Activated CD4-positive, alpha-beta memory T cell treated with anti-CD3 and anti-CD28 coated beads, Interleukin-2, amount 10 ng/mL, durations not matched to agents 7 days and 5 days (primary cell): ENCODE data around the gene CDIP1. TPM values are rescaled to one million over a fixed set of nuclear protein-coding genes. Genes with fewer than 3 reads are reported as not detected.

Experiments used
- CTCF ChIA-PET: fragments of 350-600 bp; sonication (Branson Sonifier 250); formaldehyde crosslinking; loops from one replicate; lab custom pipeline; 2021; ENCODE audit warnings: antibody characterized with exemption, inconsistent platforms; lab: Charles Lee
- POLR2A ChIA-PET: fragments of 350-600 bp; sonication (Branson Sonifier 250); formaldehyde crosslinking; loops from one replicate; lab custom pipeline; 2021; ENCODE audit warnings: antibody characterized with exemption; lab: Charles Lee
- DNase-seq: peaks from one replicate; pipeline ENCODE4 v3.0.0-alpha.2; 2020
- H3K27ac Mint-ChIP-seq: one replicate; pipeline ENCODE4 v1.8.0; 2021; ENCODE audit warnings: mild to moderate bottlenecking, mixed read lengths
- H3K27me3 Mint-ChIP-seq: one replicate; pipeline ENCODE4 v1.8.0; 2021; ENCODE audit warnings: mixed read lengths
- H3K36me3 Mint-ChIP-seq: one replicate; pipeline ENCODE4 v1.8.0; 2021; ENCODE audit warnings: low read depth, mixed read lengths
- H3K4me1 Mint-ChIP-seq: one replicate; pipeline ENCODE4 v1.8.0; 2021; ENCODE audit warnings: mixed read lengths
- H3K4me3 Mint-ChIP-seq: one replicate; pipeline ENCODE4 v1.8.0; 2021; ENCODE audit warnings: mild to moderate bottlenecking, mixed read lengths
- H3K9me3 Mint-ChIP-seq: one replicate; pipeline ENCODE4 v1.8.0; 2021; ENCODE audit warnings: mixed read lengths
- total RNA-seq, 2 experiments: library from RNA; stranded (reverse); gene quantifications; one replicate each; pipeline ENCODE4 v1.2.3, GENCODE V29; 2021

The CDIP1 gene
- total RNA-seq, 2 experiments from 2014 or later, result 28.7 to 30.7 TPM

DNA sequence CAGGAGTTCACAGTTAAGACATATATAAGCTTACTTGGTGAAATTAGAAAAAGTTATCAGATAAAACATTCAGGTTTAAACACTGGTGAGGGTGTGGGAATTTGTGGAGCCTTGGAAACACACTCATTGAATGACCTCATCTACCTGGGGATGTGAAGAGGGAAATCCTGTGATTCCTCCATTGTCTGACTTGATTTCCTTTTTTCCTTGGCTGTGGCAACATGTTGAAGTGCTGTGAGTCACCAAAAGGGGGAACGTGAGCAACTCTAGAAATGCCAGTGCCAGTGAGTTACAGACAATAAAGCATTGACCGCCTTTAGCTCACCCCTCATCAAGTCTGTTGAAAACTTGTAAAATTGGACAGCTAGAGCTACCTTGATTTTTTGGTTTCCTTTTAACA is 60.6 kb downstream of the CDIP1 start:
- no peak for DNase-seq
- POLR2A ChIA-PET, result interaction anchor here (1.0 to 9.1 kb wide), 9 partner anchors 10 to 138 kb away, joined by 3 to 154 read pairs (median 27); partner anchors contain the start of genes CDIP1 and CORO7

DNA sequence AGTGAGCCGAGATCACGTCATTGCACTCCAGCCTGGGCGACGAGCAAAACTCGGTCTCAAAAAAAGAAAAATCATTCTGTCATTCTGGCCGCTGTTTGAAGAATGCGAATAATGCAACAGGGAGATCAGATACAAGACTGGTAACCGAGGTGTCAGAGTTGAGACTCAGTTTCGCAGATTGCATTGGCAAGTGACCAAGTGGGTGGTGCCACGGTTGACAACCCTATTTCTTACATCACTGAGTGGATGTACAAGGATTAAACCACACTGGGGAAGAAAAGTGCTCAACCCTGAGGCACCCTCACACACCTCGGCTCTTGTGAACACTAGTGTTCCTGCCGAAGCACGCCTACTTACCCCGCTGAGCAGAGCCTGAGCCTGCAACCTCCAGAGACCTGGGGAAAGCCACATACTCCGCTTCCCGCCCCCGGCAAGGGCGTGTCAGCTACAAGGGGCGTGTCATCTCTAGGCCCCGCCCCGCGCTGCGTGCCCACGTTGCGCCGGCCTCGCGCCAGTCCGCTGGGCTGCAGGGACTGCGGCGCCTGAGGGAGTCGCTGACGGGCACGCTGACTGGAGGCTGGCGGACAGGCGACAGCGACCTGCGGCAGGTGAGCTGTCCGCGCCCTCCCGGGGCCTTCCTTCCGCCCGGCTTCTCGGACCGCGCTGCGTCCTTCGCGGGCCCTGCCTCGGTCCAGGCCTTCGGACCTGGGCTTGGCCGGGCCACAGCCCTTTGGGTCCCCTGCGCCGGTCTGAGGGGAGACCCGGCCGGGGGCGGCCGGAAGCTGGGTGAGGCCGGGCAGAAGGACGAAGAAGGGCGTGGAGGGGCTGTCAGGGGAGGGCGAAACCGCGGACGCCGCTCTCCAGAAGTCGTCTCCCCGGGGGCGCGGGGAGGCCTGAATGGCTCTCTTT is 62.4 kb downstream of the CDIP1 start, which contains the start of gene HMOX2:
HMOX2 (plus strand) TSS at position 519 of the 909 bp plus-strand sequence. CDS start 29,127 bp downstream, outside the sequence.
- ChIA-PET POLR2A (interaction anchor here (0.6 to 9.1 kb wide), 15 partner anchors 10 to 204 kb away, joined by 3 to 154 read pairs (median 4); partner anchors contain the start of genes CORO7 and PAM16), CTCF (interaction anchor here (0.7 to 6.9 kb wide), 17 partner anchors 8 to 148 kb away, joined by 3 to 102 read pairs (median 5); partner anchors contain the start of genes CDIP1, CORO7 and MGRN1)
- H3K4me1 Mint-ChIP-seq, result peaks cover 43% of the 10 kb centered on the region
- H3K4me3 Mint-ChIP-seq, result peak within 1 kb of the TSS; percentile 91
- no peaks in the 10 kb centered on the region for H3K27me3 Mint-ChIP-seq
- H3K36me3 Mint-ChIP-seq, result peaks cover 25% of the 10 kb centered on the region
- DNase-seq, result peak; percentile 96
- H3K9me3 Mint-ChIP-seq, result no peaks in the 10 kb centered on the region
- peak within 1 kb of the TSS; percentile 93 for H3K27ac Mint-ChIP-seq

More for the DNA sequence above, 60.6 kb downstream of the CDIP1 start:
- CTCF ChIA-PET, result interaction anchor here (0.9 to 6.9 kb wide), 15 partner anchors 9 to 146 kb away, joined by 3 to 102 read pairs (median 4); partner anchors contain the start of gene MGRN1
- peaks cover 33% of the 10 kb centered on the region for H3K36me3 Mint-ChIP-seq
- H3K27ac Mint-ChIP-seq, result peak overlapping the region; percentile 93
- peaks cover 55% of the 10 kb centered on the region for H3K4me1 Mint-ChIP-seq
- no peaks in the 10 kb centered on the region for H3K9me3 Mint-ChIP-seq
- H3K4me3 Mint-ChIP-seq, result peak overlapping the region; percentile 91
- no peaks in the 10 kb centered on the region for H3K27me3 Mint-ChIP-seq

DNA sequence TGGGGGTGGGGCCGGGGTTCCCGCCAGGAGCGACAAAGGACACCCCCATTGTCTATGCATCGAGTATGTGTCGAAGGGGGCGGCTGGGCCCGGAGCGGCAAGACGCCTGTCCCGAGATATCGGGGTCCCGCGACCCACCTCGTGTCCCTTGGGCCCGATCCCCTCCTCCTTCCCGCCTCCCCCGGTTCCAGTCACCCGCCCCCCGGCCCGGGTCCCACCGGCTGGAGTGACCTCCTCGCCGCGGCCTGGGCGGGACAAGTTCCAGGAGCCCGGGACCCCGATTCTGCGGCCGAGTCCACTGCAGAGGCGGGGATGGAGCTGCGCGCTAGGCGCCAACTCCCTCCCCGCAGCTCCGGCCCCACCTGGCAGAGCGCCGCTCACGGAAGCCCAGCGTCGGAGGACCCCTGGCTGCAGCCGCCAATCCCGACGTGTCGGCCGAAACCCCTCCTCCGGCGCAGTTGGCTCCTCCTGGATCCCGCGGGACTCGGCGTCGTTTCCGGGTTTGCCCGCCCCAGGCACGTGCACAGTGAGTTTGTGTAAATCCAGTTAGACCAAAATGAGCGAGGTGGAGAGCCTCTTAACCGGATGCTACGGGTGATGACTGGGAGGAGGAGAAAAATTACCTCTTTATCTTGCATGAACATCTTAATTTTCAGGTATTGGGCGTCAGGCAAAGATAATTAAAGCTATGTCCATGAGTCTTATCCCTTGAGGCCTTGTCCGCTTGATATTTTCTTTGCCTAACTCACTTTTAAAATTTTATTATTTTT is 64.2 kb downstream of the CDIP1 start, which contains the start of gene NMRAL1:
NMRAL1 (minus strand) TSS at position 434 of the 770 bp plus-strand sequence. CDS start 493 bp downstream, outside the sequence.
- H3K36me3 Mint-ChIP-seq, result peaks cover 25% of the 10 kb centered on the region
- peaks cover 45% of the 10 kb centered on the region for H3K4me1 Mint-ChIP-seq
- CTCF ChIA-PET, result interaction anchor here (1.2 to 6.9 kb wide), 8 partner anchors 8 to 220 kb away, joined by 3 to 102 read pairs (median 4); partner anchors contain the start of genes CDIP1 and CORO7

DNA sequence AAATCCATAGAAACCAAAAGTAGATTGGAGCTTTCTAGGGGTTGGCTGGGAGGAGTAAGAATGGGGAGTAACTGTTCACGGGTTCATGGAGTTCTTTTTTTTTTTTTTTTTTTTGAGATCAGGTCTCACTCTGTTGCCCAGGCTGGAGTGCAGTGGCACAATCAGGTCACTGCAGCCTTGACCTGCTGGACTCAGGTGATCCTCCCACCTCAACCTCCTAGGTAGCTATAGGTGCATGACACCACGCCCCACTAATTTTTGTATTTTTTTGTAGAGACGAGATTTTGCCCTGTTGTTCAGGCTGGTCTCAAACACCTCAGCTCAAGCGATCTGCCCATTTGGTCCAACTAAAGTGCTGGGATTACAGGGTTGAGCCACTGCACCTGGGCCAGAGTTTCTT is 65.7 kb downstream of the CDIP1 start:
- H3K4me3 Mint-ChIP-seq, result peak overlapping the region; percentile 77
- H3K36me3 Mint-ChIP-seq, result peaks cover 23% of the 10 kb centered on the region
- ChIA-PET CTCF (interaction anchor here (0.7 to 2.8 kb wide), 3 partner anchors 33 to 76 kb away, joined by 3 to 11 read pairs (median 4); no protein-coding TSS in a partner anchor), POLR2A (interaction anchor here (0.7 to 9.1 kb wide), 4 partner anchors 11 to 57 kb away, joined by 3 to 85 read pairs (median 15); partner anchors contain the start of gene CORO7)
- DNase-seq, result no peak
- no peaks in the 10 kb centered on the region for H3K9me3 Mint-ChIP-seq
- peak overlapping the region; percentile 17 for H3K27ac Mint-ChIP-seq
- H3K27me3 Mint-ChIP-seq, result no peaks in the 10 kb centered on the region
- H3K4me1 Mint-ChIP-seq, result peaks cover 37% of the 10 kb centered on the region

More for the DNA sequence above, 64.2 kb downstream of the CDIP1 start, which contains the start of gene NMRAL1:
- POLR2A ChIA-PET, result interaction anchor here (1.0 to 9.1 kb wide), 10 partner anchors 8 to 72 kb away, joined by 3 to 154 read pairs (median 25); partner anchors contain the start of genes CDIP1 and CORO7
- Mint-ChIP-seq H3K27ac (peak within 1 kb of the TSS; percentile 83), H3K4me3 (peak within 1 kb of the TSS; percentile 77), H3K27me3 (no peaks in the 10 kb centered on the region), H3K9me3 (no peaks in the 10 kb centered on the region)
- peak; percentile 93 for DNase-seq

DNA sequence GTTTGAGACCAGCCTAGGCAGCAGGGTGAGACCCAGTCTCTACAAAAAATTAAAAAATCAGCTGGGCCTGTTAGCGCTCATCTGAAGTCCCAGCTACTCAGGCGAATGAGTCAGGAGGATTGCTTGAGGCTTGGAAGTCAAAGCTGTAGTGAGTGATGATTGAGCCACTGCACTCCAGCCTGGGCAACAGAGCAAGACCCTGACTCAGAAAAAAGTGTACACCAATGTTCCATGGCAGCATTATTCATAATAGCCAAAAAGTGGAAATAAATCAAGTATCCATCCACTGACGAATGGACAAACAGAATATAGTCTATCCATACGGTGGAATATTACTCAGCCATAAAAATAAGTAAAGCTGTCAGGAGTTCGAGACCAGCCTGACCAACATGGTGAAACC is 66.7 kb downstream of the CDIP1 start:
- peaks cover 23% of the 10 kb centered on the region for H3K36me3 Mint-ChIP-seq
- CTCF ChIA-PET, result interaction anchor here (1.1 to 2.8 kb wide), 8 partner anchors 13 to 77 kb away, joined by 3 to 11 read pairs (median 4); no protein-coding TSS in a partner anchor
- peaks cover 37% of the 10 kb centered on the region for H3K4me1 Mint-ChIP-seq

DNA sequence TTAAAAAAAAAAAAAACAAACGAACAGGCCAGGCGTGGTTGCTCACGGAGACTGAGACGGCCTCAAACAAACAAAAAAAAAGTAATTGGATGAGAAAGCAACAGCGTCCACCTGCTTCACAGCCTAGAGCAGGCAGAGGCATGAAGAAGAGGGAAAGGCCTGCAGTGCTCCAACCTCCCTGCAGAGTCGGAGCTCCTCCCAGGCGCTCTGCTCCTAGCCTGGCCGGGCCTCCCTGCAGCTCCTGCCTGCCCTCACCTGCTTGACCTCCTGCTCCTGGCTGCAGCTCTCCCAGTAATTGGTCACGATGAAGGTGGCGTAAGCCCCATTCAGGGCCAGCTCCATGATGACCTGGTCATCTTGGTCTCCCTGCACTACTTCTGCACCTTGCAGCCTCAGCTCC is 69.6 kb downstream of the CDIP1 start:
- POLR2A ChIA-PET, result interaction anchor here (1.4 to 1.6 kb wide), 2 partner anchors 36 to 54 kb away, joined by 3 to 5 read pairs; no protein-coding TSS in a partner anchor
- CTCF ChIA-PET, result no interaction called here
- H3K27ac Mint-ChIP-seq, result no peak overlapping the region
- peaks cover 39% of the 10 kb centered on the region for H3K36me3 Mint-ChIP-seq
- no peaks in the 10 kb centered on the region for H3K27me3 Mint-ChIP-seq
- H3K4me1 Mint-ChIP-seq, result peaks cover 42% of the 10 kb centered on the region
- DNase-seq, result no peak
- no peaks in the 10 kb centered on the region for H3K9me3 Mint-ChIP-seq
- no peak overlapping the region for H3K4me3 Mint-ChIP-seq

More for the DNA sequence above, 66.7 kb downstream of the CDIP1 start:
- H3K4me3 Mint-ChIP-seq, result no peak overlapping the region
- no peaks in the 10 kb centered on the region for H3K27me3 Mint-ChIP-seq
- no peaks in the 10 kb centered on the region for H3K9me3 Mint-ChIP-seq
- POLR2A ChIA-PET, result interaction anchor here (0.6 to 9.1 kb wide), 2 partner anchors 56 to 603 kb away, joined by 3 to 85 read pairs; partner anchors contain the start of gene CORO7
- H3K27ac Mint-ChIP-seq, result peak overlapping the region; percentile 24
- DNase-seq, result no peak

DNA sequence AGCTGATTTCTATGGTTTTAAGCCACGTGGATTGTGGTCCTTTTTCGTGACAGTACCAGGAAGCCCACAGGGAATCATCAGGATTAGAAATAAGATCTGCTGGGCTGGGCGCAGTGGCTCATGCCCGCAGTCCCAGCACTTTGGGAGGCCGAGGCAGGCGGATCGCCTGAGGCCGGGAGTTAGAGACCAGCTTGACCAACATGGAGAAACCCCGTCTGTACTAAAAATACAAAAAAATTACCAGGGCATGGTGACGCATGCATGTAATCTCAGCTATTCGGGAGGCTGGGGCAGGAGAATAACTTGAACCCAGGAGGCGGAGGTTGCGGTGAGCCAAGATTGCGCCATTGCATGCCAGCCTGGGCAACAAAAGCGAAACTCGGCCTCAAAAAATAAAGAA is 70.7 kb downstream of the CDIP1 start:
- H3K27me3 Mint-ChIP-seq, result no peaks in the 10 kb centered on the region
- H3K4me1 Mint-ChIP-seq, result peaks cover 34% of the 10 kb centered on the region
- H3K36me3 Mint-ChIP-seq, result peaks cover 40% of the 10 kb centered on the region
- DNase-seq, result no peak
- POLR2A ChIA-PET, result interaction anchor here (1.4 to 3.7 kb wide), 2 partner anchors 9 to 197 kb away, joined by 4 to 57 read pairs; partner anchors contain the start of genes HMOX2 and NMRAL1
- CTCF ChIA-PET, result interaction anchor here (1.5 kb wide), 1 partner anchor 8 kb away, joined by 3 read pairs; the partner anchor contains the start of gene HMOX2
- H3K27ac Mint-ChIP-seq, result no peak overlapping the region
- no peak overlapping the region for H3K4me3 Mint-ChIP-seq
- H3K9me3 Mint-ChIP-seq, result no peaks in the 10 kb centered on the region

DNA sequence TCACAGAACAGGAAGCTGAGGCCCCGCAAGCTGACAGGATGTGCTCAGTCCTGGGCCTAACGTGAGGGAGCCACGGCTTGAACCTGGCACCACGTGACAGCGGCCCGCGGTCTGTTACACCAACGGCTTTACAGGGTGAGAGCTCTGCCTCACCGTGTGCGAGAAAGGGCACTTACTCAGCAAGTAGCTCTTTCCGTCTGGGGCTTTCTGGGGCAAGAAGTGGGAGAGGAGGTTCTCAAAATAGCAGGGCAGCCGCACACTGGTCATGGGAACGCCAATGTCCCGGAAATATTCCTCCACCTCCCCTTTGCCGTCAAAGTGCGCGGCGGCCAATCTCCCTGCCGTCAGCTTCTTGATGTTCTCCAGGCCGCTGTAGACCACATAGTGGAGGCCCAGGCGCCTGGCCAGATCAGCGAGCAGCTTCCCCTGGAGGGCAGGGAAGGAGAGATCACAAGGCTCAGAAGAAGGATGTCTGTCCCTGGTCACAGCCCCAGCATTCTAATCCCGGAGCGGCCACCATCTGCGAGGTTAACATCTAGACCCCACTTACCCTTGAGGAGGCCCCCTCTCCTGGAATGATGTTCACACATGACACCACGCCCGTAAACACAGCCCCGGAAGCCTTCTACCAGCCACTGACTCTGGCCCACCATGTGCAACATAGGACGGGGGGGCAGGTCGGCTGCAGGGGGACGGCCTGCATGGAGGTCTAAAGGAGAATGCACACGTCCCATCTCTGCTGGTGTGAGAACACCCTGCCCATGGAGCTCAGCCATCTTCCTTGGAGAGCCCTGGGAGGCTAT is 72.4 kb downstream of the CDIP1 start:
- ChIA-PET CTCF (interaction anchor here (1.0 to 2.0 kb wide), 8 partner anchors 9 to 82 kb away, joined by 3 to 8 read pairs (median 4); partner anchors contain the start of genes HMOX2 and NMRAL1), POLR2A (interaction anchor here (0.7 to 3.7 kb wide), 12 partner anchors 9 to 195 kb away, joined by 3 to 57 read pairs (median 4); partner anchors contain the start of genes CDIP1, CORO7, HMOX2 and NMRAL1)
- H3K27me3 Mint-ChIP-seq, result no peaks in the 10 kb centered on the region
- peak overlapping the region; percentile 87 for H3K27ac Mint-ChIP-seq
- peaks cover 42% of the 10 kb centered on the region for H3K36me3 Mint-ChIP-seq
- peaks cover 31% of the 10 kb centered on the region for H3K4me1 Mint-ChIP-seq
- peak overlapping the region; percentile 1 for H3K4me3 Mint-ChIP-seq
- peak; percentile 84 for DNase-seq
- H3K9me3 Mint-ChIP-seq, result no peaks in the 10 kb centered on the region

DNA sequence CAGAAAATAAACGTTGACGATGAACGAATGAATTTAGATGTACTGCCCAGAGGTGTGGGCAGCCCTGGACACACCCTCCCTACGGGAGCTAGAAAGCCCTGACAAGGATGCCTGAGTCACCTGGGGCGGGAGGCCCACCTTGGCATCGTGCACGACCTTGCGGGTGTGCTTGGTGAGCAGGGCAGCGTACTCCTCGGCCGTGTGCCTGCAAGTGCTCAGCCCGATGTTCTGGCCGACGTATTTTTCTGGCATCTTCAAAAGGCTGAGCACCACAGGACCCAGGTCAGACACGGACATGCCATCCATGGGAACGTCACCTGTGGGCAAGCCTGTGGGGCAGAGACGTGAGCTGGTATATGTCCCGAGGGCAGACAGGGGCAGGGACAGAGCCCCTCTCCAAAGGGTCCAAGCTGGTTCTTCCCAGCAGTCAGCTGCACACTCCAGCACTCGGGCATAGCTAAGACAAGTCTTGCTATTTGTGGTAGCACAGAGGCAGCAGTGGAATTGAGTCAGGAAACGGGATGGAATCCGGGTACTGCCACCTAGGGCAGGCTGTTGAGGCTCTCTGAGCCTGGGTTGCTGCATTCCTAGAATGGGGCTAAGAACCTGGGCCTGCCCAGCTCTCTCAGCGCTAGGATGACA is 74.9 kb downstream of the CDIP1 start:
- Mint-ChIP-seq H3K27ac (peak overlapping the region; percentile 41), H3K4me1 (peaks cover 47% of the 10 kb centered on the region), H3K36me3 (peaks cover 53% of the 10 kb centered on the region), H3K27me3 (no peaks in the 10 kb centered on the region), H3K4me3 (no peak overlapping the region), H3K9me3 (no peaks in the 10 kb centered on the region)
- CTCF ChIA-PET, result interaction anchor here (1.0 kb wide), 1 partner anchor 124 kb away, joined by 3 read pairs; no protein-coding TSS in a partner anchor
- POLR2A ChIA-PET, result interaction anchor here (1.2 to 1.4 kb wide), 3 partner anchors 11 to 49 kb away, joined by 3 to 5 read pairs (median 4); partner anchors contain the start of gene NMRAL1
- no peak for DNase-seq

DNA sequence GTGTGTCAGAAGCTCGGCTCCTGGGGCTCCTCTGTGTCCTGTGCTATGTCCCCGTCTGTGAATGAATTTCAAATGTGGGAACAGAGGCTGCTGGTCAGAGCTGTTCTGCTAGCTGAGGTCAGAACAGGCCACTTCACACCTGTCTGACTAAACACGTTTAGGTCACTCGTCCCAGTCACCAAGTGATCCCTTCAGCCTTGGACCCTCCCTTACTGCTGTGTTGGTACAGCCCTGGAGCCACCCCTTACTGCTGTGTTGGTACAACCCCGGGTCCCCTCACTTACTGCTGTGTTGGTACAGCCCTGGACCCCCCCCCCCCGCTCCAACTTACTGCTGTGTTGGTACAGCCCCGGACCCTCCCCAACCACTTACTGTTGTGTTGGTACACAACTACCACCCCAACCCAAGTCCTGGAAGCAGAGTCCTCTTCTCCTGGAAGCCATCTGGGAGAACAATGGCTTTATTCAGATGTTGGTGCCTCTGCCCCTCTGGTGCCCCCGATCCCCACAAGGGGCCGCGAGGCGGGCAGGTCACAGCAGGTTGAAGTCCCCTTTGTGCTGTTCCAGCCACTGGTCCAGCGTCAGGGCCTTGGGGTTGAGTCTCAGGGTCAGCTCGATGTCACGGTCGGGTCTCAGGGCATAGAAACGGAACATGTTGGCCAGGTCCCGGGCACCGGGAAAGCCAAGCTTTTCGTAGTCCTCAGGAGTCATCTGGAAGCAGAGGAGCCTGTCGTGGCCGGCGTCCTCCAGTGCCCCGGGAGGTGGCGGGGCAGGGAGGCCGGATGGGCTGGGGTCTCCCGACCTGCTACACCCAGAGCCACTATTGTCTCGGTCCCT is 77.1 kb downstream of the CDIP1 start:
- Mint-ChIP-seq H3K36me3 (peaks cover 44% of the 10 kb centered on the region), H3K4me1 (peaks cover 35% of the 10 kb centered on the region), H3K27me3 (no peaks in the 10 kb centered on the region), H3K4me3 (no peak overlapping the region), H3K9me3 (no peaks in the 10 kb centered on the region), H3K27ac (no peak overlapping the region)
- POLR2A ChIA-PET, result interaction anchor here (0.5 kb wide), 1 partner anchor 11 kb away, joined by 3 read pairs; no protein-coding TSS in a partner anchor
- CTCF ChIA-PET, result interaction anchor here (0.6 kb wide), 1 partner anchor 23 kb away, joined by 6 read pairs; no protein-coding TSS in a partner anchor
- no peak for DNase-seq
